SK-N-SH (cell line): ENCODE measurements around the gene CYP2A7. TPM values are rescaled to one million over a fixed set of nuclear protein-coding genes. Genes with fewer than 3 reads are reported as not detected.

Experiments
- CTCF ChIA-PET: fragments of 300-600, 350-600 bp; formaldehyde crosslinking; extraction: SDS; loops from one replicate; lab custom pipeline; 2021; lab: Yijun Ruan, JAX
- POLR2A ChIA-PET: fragments of 350-600 bp; sonication (Branson Sonifier 250); formaldehyde crosslinking; extraction: SDS; loops from one replicate; lab custom pipeline; 2020; ENCODE audit warnings: antibody characterized with exemption, inconsistent platforms; lab: Yijun Ruan, JAX
- DNase-seq: peaks from one replicate; pipeline ENCODE4 v3.0.0; 2012
- H2AFZ ChIP-seq: fragments of 200-600 bp; sonication (generic); 2 replicates; pipeline ENCODE4 v1.8.1; 2016; ENCODE audit warnings: antibody characterized with exemption, mild to moderate bottlenecking, low read depth
- H3F3A ChIP-seq: fragments of 200-600 bp; sonication (generic); replicated peaks from 2 replicates; pipeline ENCODE3; 2016; ENCODE audit warnings: antibody characterized with exemption, mild to moderate bottlenecking; ENCODE audit not compliant: insufficient read depth
- H3K27ac ChIP-seq, 2 experiments: fragments of 200-500 bp in 1 of 2; fragments of 200-600 bp in 1 of 2; sonication (Bioruptor generic) in 1 of 2; sonication (generic), shearing (Covaris generic) in 1 of 2; 2 replicates each; pipeline versions ENCODE4 v1.5.1 to v1.6.1; 2014 to 2016; ENCODE audit warnings: low read depth in 2 of 2, inconsistent platforms in 1 of 2, low read length in 1 of 2, mild to moderate bottlenecking in 1 of 2, mixed read lengths in 1 of 2
- H3K27me3 ChIP-seq: fragments of 200-600 bp; sonication (generic), shearing (Covaris generic); 2 replicates; pipeline ENCODE4 v1.6.1; 2016; ENCODE audit warnings: mixed run types; ENCODE audit not compliant: insufficient read depth
- H3K36me3 ChIP-seq, 2 experiments: fragments of 200-500 bp in 1 of 2; fragments of 200-600 bp in 1 of 2; sonication (Bioruptor generic) in 1 of 2; sonication (generic) in 1 of 2; replicated peaks in 1 of 2; 2 replicates each; pipeline versions ENCODE3 to v1.5.1; 2014 to 2016; ENCODE audit warnings: low read length in 1 of 2, mild to moderate bottlenecking in 1 of 2; ENCODE audit not compliant: insufficient read depth in 2 of 2, control insufficient read depth in 1 of 2
- H3K4me1 ChIP-seq, 2 experiments: fragments of 200-500 bp in 1 of 2; fragments of 200-600 bp in 1 of 2; sonication (Bioruptor generic) in 1 of 2; sonication (generic), shearing (Covaris generic) in 1 of 2; 2 replicates each; pipeline versions ENCODE4 v1.5.1 to v1.6.1; 2014 to 2016; ENCODE audit warnings: low read depth in 1 of 2, low read length in 1 of 2, mixed run types in 1 of 2; ENCODE audit not compliant: insufficient read depth in 2 of 2, control insufficient read depth in 1 of 2
- H3K4me2 ChIP-seq: fragments of 200-600 bp; sonication (generic), shearing (Covaris generic); 2 replicates; pipeline ENCODE4 v1.6.1; 2017; ENCODE audit warnings: mixed run types
- H3K4me3 ChIP-seq, 2 experiments: fragments of 200-500 bp in 1 of 2; fragments of 200-600 bp in 1 of 2; sonication (Bioruptor generic) in 1 of 2; sonication (generic), shearing (Covaris generic) in 1 of 2; 2 replicates each; pipeline versions ENCODE4 v1.5.1 to v1.8.1; 2014 to 2016; ENCODE audit warnings: low read depth in 2 of 2, inconsistent platforms in 1 of 2, low read length in 1 of 2, mild to moderate bottlenecking in 1 of 2, mixed read lengths in 1 of 2, moderate library complexity in 1 of 2
- H3K79me2 ChIP-seq: fragments of 200-600 bp; sonication (generic); 2 replicates; pipeline ENCODE4 v1.8.1; 2017; ENCODE audit warnings: mild to moderate bottlenecking; ENCODE audit not compliant: insufficient read depth
- H3K9ac ChIP-seq: fragments of 200-600 bp; sonication (generic); 2 replicates; pipeline ENCODE4 v1.6.1; 2017; ENCODE audit warnings: mixed run types
- H3K9me2 ChIP-seq: fragments of 200-600 bp; sonication (generic); 2 replicates; pipeline ENCODE4 v1.6.1; 2017; ENCODE audit warnings: mixed run types
- H3K9me3 ChIP-seq: fragments of 200-600 bp; sonication (generic); 2 replicates; pipeline ENCODE4 v1.6.1; 2017; ENCODE audit warnings: mixed run types, mild to moderate bottlenecking, moderate library complexity
- H4K20me1 ChIP-seq: fragments of 200-600 bp; sonication (generic); 2 replicates; pipeline ENCODE4 v1.6.1; 2017; ENCODE audit warnings: mild to moderate bottlenecking, mixed run types; ENCODE audit not compliant: insufficient read depth
- FOSL2 ChIP-seq: IDR thresholded peaks from 2 replicates; pipeline ENCODE4 v1.4.0; 2012; ENCODE audit warnings: low read depth, mild to moderate bottlenecking, moderate library complexity, borderline replicate concordance
- FOXM1 ChIP-seq: IDR thresholded peaks from 2 replicates; pipeline ENCODE4 v1.4.0; 2012; ENCODE audit warnings: low read depth, mild to moderate bottlenecking
- GABPA ChIP-seq: IDR thresholded peaks from 2 replicates; pipeline ENCODE4 v1.4.0; 2012; ENCODE audit warnings: low read depth, mild to moderate bottlenecking
- GATA2 ChIP-seq: sonication (generic); formaldehyde crosslinking; IDR thresholded peaks from 2 replicates; pipeline ENCODE4 v1.5.0; 2020; ENCODE audit warnings: mild to moderate bottlenecking, missing genetic modification reagents
- JUND ChIP-seq: IDR thresholded peaks from 2 replicates; pipeline ENCODE4 v1.4.0; 2012
- MEF2A ChIP-seq: IDR thresholded peaks from 2 replicates; pipeline ENCODE4 v1.4.0; 2012; ENCODE audit warnings: low read depth, borderline replicate concordance
- MXI1 ChIP-seq: IDR thresholded peaks from 2 replicates; pipeline ENCODE4 v1.6.1; 2012; ENCODE audit warnings: mild to moderate bottlenecking, low read depth, low read length, improper control_type of control experiment
- NFIC ChIP-seq: IDR thresholded peaks from 2 replicates; pipeline ENCODE4 v1.4.0; 2012; ENCODE audit warnings: borderline replicate concordance
- NRF1 ChIP-seq: IDR thresholded peaks from 2 replicates; pipeline ENCODE4 v1.6.1; 2012; ENCODE audit warnings: low read depth, mild to moderate bottlenecking, low read length
- POLR2AphosphoS5 ChIP-seq: IDR thresholded peaks from 2 replicates; pipeline ENCODE4 v1.6.1; 2012; ENCODE audit warnings: low read depth, low read length
- RAD21 ChIP-seq: IDR thresholded peaks from 2 replicates; pipeline ENCODE4 v1.6.1; 2012; ENCODE audit warnings: mild to moderate bottlenecking, low read length
- SMC3 ChIP-seq: IDR thresholded peaks from 2 replicates; pipeline ENCODE4 v1.6.1; 2012; ENCODE audit warnings: low read depth, low read length, improper control_type of control experiment
- TAF1 ChIP-seq: IDR thresholded peaks from 2 replicates; pipeline ENCODE4 v1.6.1; 2012; ENCODE audit warnings: low read depth, mild to moderate bottlenecking, low read length, moderate library complexity, borderline replicate concordance
- YY1 ChIP-seq: IDR thresholded peaks from 2 replicates; pipeline ENCODE4 v1.4.0; 2012; ENCODE audit warnings: low read depth, mild to moderate bottlenecking
- polyA plus RNA-seq, 3 experiments: library from polyadenylated mRNA; depleted of rRNA; stranded (reverse); fragments of >200 nt; gene quantifications; 2 replicates each; pipeline ENCODE4 v1.2.3, GENCODE V29; 2012
- TF ChIP-seq, protein P1 (sequence below): IDR thresholded peaks from 2 replicates; pipeline ENCODE4 v1.4.0; 2012; ENCODE audit warnings: low read depth, borderline replicate concordance
- TF ChIP-seq, protein P2 (sequence below): IDR thresholded peaks from 2 replicates; pipeline ENCODE4 v1.4.0; 2012; ENCODE audit warnings: low read depth
- TF ChIP-seq, protein P3 (sequence below): fragments of 200-600 bp; sonication (generic); IDR thresholded peaks from 2 replicates; pipeline ENCODE4 v1.6.1; 2017; ENCODE audit warnings: antibody characterized with exemption, mild to moderate bottlenecking, moderate library complexity
- TF ChIP-seq, protein P4 (sequence below): IDR thresholded peaks from 2 replicates; pipeline ENCODE4; 2012
- TF ChIP-seq, protein P5 (sequence below): fragments of 150-350 bp; IDR thresholded peaks from 2 replicates; pipeline ENCODE4 v1.6.1; 2016; ENCODE audit warnings: mild to moderate bottlenecking, low read depth, low read length

CYP2A7 gene
- polyA plus RNA-seq, 1 of the 3 experiments (the other 2 are of a cell fraction) = not detected

DNA sequence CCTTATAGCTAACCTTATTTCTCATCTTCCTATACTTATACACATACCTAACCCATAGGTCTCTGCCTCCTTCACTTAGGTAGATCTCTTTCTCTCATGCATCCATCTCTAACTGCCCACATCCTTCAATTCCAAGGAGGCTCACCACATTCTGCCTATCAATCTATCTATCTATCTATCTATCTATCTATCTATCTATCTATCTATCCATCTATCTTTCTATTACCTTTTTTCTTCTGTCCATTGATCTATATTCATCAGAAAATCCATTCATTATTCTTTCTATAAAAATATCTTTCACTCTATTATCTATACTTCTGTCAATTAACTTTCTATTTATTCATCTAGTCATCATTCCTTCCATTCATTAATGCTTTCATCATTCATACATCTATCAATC is 11.1 kb upstream of the CYP2A7 start:
- Histone ChIP-seq H3K9me2 (no peaks in the 10 kb centered on the region), H4K20me1 (no peaks in the 10 kb centered on the region), H3F3A (no peaks in the 10 kb centered on the region), H3K27me3 (peaks cover 49% of the 10 kb centered on the region), H3K27ac (no peak overlapping the region), H3K4me3 (no peak overlapping the region), H2AFZ (no peak overlapping the region), H3K79me2 (no peaks in the 10 kb centered on the region), H3K36me3 (no peaks in the 10 kb centered on the region), H3K9me3 (no peaks in the 10 kb centered on the region), H3K9ac (no peak overlapping the region), H3K4me1 (no peaks in the 10 kb centered on the region), H3K4me2 (no peak overlapping the region)
- no peak for DNase-seq
- ChIA-PET POLR2A (no interaction called here), CTCF (no interaction called here)
- TF ChIP-seq GATA2 (CRISPR knock-in tag) (no peak), JUND (no peak), GABPA (no peak), TAF1 (no peak), NFIC (no peak), FOXM1 (no peak), FOSL2 (no peak), POLR2AphosphoS5 (no peak), RAD21 (no peak), MEF2A (no peak), MXI1 (no peak), SMC3 (no peak), YY1 (no peak), NRF1 (no peak)
- TF ChIP-seq, protein P1, sequence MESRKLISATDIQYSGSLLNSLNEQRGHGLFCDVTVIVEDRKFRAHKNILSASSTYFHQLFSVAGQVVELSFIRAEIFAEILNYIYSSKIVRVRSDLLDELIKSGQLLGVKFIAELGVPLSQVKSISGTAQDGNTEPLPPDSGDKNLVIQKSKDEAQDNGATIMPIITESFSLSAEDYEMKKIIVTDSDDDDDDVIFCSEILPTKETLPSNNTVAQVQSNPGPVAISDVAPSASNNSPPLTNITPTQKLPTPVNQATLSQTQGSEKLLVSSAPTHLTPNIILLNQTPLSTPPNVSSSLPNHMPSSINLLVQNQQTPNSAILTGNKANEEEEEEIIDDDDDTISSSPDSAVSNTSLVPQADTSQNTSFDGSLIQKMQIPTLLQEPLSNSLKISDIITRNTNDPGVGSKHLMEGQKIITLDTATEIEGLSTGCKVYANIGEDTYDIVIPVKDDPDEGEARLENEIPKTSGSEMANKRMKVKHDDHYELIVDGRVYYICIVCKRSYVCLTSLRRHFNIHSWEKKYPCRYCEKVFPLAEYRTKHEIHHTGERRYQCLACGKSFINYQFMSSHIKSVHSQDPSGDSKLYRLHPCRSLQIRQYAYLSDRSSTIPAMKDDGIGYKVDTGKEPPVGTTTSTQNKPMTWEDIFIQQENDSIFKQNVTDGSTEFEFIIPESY = no peak
- TF ChIP-seq, protein P2, sequence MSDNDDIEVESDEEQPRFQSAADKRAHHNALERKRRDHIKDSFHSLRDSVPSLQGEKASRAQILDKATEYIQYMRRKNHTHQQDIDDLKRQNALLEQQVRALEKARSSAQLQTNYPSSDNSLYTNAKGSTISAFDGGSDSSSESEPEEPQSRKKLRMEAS = no peak
- TF ChIP-seq, protein P3, sequence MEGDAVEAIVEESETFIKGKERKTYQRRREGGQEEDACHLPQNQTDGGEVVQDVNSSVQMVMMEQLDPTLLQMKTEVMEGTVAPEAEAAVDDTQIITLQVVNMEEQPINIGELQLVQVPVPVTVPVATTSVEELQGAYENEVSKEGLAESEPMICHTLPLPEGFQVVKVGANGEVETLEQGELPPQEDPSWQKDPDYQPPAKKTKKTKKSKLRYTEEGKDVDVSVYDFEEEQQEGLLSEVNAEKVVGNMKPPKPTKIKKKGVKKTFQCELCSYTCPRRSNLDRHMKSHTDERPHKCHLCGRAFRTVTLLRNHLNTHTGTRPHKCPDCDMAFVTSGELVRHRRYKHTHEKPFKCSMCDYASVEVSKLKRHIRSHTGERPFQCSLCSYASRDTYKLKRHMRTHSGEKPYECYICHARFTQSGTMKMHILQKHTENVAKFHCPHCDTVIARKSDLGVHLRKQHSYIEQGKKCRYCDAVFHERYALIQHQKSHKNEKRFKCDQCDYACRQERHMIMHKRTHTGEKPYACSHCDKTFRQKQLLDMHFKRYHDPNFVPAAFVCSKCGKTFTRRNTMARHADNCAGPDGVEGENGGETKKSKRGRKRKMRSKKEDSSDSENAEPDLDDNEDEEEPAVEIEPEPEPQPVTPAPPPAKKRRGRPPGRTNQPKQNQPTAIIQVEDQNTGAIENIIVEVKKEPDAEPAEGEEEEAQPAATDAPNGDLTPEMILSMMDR = no peak
- TF ChIP-seq, protein P4, sequence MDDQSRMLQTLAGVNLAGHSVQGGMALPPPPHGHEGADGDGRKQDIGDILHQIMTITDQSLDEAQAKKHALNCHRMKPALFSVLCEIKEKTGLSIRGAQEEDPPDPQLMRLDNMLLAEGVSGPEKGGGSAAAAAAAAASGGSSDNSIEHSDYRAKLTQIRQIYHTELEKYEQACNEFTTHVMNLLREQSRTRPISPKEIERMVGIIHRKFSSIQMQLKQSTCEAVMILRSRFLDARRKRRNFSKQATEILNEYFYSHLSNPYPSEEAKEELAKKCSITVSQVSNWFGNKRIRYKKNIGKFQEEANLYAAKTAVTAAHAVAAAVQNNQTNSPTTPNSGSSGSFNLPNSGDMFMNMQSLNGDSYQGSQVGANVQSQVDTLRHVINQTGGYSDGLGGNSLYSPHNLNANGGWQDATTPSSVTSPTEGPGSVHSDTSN = no peak
- TF ChIP-seq, protein P5, sequence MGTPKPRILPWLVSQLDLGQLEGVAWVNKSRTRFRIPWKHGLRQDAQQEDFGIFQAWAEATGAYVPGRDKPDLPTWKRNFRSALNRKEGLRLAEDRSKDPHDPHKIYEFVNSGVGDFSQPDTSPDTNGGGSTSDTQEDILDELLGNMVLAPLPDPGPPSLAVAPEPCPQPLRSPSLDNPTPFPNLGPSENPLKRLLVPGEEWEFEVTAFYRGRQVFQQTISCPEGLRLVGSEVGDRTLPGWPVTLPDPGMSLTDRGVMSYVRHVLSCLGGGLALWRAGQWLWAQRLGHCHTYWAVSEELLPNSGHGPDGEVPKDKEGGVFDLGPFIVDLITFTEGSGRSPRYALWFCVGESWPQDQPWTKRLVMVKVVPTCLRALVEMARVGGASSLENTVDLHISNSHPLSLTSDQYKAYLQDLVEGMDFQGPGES = no peak
